HG02588 (cell line): Measurements from ENCODE around the gene B4GALNT3.
"Not testable (repeated sequence)": the region's sequence is repeated elsewhere in the genome, so short reads cannot be mapped to it uniquely, and the experiment has no call there.

ENCODE experiments used
- ATAC-seq: cut with Tn5 transposase; IDR thresholded peaks from one replicate; pipeline ENCODE4 v1.9.1; 2021; ENCODE audit warnings: mild to moderate bottlenecking, moderate library complexity; ENCODE audit not compliant: unreplicated experiment

Gene B4GALNT3

DNA sequence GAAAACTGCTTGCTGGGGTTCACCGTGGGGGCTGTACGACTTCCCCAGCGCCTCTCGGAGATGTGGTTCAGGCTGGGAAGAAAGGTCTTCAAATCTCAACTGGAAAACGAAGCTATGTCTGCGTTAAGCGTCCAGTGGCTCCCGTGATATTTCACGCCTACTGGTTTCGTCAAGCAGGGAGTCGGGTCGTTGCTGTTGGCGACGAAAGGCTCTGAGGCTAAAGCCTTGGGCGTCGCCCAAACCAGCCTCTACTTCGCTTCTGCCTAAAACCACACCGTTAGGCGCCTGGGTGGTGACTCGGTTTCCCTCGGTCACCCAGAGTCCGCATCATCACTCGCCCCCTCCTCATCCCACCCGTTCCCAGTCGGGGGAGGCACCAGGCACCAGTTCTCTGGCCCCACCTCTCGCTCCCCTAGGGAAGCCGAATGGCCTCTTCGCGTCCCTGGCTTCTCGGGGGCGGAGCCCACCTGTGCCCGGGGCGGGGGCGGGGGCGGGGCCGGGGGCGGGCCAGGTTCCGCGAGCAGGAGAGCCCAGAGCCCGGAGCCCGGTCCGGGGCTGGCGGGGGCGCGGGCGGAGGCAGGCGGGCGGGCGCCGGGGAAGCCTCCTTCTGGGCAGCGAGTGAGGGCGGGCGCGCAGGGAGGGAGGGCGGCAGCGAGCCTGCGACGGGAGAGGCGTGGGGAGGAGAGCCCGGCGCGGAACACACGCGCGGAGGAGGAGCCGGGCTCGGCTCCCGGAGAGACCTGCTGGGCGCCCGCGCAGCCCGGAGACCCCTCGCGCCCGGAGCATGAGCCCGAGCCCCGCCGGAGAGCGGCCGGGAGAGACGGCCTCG lies at the start of gene B4GALNT3:
Gene B4GALNT3 (plus strand): TSS at position 510 of the 829 bp plus-strand sequence. CDS start 438 bp downstream, outside the sequence.
- ATAC-seq: no peak

DNA sequence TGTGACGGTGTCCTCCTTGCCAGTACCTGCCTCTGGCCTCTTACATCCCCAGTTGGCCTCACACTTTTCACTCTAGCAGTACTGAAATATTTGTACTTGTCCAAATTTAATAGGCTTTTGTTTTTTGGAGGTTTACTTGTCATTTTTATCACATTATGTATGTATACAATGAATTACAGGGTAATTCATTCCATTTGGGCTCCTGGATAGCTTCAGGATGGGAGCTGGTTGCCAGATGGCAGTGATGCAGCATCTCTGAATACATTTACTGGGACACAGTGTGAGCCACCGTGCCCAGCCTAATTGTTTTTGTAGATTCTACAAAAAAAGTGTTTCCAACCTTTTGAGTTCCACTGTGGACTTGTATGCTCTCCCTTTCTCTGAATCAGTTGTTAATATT lies 44.9 kb upstream of the B4GALNT3 start:
- no peak for ATAC-seq

DNA sequence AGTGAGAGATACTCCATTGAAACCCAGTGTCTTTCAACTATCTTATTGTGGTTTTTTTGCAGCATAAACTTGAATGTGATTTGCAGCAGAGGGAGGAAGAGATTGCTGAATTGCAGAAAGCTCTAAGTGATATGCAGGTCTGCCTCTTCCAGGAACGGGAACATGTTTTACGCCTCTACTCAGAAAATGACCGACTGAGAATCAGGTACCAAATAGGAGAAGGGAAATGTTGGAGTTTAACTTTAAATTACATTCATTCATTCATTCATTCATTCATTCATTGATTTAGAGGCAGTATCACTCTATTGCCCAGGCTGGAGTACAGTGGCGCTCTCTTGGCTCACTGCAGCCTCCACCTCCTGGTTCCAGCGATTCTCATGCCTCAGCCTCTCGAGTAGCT lies 41.3 kb upstream of the B4GALNT3 start:
- no peak for ATAC-seq

DNA sequence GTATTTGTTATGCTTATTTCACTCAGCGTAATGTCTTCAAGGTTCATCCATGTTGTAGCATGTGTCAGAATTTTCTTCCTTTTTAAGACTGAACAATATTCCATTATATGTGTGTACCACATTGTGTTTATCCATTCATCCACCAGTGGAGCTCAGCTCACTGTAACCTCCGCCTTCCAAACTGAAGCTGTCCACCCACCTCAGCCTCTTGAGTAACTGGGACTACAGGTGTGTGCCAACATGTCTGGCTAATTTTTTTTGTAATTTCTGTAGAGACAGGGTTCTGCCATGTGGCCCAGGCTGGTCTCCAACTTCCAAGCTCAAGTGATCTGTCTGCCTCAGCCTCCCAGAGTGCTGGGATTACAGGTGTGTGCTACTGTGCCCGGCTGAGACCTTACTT lies 37.2 kb upstream of the B4GALNT3 start:
- no peak for ATAC-seq

DNA sequence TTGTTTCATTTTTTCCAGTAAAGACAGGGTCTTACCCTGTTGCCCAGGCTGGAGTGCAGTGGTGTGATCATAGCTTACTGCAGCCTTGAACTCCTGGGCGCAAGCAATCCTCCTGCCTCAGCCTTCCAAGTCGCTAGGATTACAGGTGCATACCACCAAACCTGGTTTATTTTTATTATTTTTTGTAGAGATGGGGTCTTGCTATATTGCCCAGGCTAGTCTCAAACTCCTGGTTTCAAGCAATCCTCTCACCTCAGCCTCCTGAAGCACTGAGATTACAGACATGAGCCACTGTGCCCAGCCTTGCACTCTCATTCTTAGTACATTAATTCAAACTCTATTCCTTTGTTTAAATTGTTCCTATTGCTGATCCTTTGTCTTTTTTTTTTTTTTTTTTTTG lies 24.0 kb upstream of the B4GALNT3 start:
- ATAC-seq: not testable (repeated sequence)

DNA sequence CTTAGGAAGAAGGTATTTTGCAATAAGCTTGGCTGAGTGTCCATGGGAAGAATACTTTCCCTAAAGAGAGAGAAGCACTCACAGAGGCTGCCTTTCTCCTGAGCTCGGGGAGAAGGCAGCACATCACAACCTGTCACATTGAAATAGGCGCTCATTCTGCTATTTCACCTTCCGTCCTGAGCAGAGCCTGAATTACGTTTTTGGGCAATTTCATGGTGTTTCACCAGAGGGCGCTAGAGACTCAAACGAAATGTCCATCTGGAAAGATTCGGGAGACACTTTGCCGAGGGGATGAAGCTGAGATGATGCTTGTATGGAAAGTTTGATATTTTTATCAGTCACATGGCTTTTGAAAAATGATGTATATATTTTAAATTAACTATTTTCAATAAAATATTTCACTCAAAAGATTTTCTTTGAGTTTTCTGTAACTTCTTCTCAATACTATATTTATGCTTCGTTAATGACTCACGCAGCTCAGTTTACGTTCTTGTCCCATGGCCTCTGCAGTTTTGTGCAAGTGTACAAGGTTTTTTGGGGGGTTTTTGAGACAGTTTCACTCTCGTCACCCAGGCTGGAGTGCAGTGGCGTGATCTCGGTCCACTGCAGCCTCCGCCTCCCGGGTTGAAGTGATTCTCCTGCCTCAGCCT lies 17.4 kb upstream of the B4GALNT3 start:
- no peak for ATAC-seq

DNA sequence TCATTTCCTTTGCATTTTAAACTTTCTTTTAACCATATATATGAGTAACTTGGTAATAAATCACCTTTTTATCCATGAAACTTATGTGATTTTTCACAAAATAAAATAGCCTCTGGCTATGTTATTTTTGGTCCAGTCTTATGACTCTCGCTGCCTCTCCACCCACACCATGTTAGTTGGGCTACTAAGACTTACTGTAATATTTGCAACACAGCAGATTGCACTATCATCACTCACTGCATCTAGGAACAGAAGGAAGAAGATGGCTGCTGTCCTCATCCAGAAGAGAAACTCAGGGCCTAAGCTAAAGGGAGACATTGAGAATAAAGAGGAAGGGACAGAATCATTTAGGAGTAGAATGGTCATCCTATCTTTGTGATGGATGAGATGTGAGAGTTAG lies 12.6 kb upstream of the B4GALNT3 start:
- ATAC-seq: no peak

DNA sequence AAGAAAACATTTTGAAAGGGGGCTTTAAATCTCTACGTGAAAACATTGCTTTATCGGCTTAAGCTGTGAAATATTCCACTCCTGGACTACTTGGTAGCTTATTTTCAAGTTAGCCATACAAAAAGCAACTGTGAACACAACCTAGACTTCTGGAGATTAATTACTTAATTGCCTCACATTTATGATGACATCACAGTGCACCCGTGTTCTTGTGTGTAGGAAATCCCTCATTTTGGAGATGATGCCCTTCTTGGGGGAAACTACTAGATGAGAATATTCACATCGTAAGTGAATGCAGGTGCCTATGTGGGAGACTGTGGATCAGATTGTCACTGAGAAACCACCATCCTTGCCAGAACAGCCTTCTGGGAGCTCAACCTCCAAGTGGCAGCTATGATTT lies 10.5 kb upstream of the B4GALNT3 start:
- no peak for ATAC-seq

DNA sequence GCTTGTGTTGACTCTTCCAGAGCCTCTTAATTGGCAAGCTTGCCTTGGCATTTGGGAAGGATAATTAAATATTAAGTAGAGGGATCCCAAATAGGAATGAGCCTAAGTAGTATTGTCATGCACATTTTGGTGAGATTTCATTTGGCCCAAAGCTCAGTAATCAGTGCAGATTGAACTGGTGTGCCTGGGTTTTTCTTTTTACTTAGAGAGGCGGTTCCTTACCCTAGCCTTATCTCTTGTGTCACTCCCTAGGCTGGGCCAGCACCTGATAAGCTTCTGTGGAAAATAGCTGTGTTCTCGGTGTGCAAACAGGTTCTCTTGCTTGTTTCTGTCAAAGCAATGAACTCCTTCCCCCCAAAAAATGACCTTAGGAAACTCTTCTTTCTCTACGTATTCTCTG lies 9.3 kb upstream of the B4GALNT3 start:
- ATAC-seq: no peak

DNA sequence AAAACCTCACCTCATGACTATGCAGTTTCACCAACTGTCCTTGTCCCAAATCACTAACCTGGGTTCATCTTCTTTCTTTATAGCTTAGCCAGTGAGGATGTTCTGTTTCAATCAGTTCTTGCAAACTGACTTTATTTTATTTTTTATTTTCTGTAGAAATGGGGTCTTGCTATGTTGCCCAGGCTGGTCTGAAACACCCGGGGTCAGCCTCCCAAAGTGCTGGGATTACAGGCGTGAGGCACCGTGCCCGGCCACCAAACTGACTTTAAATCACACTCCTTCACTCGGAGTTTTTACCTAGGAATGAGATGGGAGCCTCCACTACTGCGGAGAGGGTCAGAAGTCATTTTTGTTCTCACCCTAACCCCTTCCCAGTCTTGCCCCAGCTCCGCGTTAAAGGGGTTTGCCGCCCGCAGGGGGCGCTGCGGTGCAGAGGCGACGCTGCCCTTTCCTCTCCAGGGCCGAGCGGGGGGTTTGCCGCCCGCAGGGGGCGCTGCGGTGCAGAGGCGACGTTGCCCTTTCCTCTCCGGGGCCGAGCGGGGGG lies 7.0 kb upstream of the B4GALNT3 start:
- no peak for ATAC-seq

DNA sequence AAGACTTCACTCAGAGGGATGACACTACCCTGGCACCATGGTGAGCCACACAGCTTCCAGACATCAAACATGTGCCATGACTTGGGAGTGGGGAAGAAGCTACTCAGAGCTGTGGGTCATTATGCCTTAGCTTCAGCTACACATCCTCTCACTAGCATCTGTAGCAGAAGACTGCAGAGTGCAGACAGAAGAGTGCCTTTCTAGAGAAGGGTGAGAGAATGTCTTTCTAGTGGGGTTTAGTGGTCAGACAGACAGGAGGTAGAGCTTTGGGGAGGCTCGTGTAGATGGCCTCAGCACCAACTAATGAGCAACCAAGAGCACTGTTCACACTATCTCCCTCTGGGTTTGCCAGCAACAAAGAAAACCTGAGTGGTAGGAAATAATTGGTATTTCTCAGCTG lies 4.9 kb upstream of the B4GALNT3 start:
- ATAC-seq: no peak

DNA sequence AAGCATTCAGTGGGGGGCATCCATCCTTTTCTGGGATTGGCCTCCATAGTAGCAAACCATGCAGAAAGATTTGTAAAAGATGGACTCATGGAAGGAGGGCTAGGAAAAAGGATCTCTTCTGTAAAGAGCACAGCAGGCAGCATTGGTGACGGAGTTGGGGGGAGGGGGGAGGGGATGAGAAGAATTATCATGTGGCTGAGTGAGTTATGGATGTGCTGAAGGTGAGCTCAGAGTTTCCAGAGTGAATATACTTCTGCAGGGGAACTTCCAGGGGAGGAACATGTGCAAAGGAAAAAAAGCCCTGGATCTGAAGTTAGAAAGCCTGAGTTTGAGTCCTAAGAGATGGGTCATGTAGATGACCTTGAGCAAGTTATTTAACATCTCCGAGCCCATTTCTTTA lies 3.9 kb upstream of the B4GALNT3 start:
- no peak for ATAC-seq

DNA sequence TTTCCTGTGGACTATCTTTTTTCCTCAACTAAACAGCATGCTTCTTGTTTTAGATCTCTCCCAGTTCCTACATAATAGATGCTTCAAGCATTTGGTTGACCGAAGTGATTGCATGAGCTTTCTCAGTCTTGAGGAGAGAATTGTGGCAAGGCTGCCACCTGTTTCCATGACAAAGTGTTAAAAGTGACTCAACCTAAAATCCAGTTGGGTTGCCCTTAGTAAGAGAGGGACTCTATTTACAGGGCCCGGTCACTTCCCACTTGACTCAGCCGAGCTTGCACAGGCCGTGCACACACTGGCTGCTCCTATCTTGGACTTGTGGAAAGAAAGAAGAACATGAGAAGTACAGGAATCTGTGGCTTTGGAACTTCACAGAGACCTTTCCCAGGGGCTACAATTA lies 2.1 kb upstream of the B4GALNT3 start:
- ATAC-seq: no peak

DNA sequence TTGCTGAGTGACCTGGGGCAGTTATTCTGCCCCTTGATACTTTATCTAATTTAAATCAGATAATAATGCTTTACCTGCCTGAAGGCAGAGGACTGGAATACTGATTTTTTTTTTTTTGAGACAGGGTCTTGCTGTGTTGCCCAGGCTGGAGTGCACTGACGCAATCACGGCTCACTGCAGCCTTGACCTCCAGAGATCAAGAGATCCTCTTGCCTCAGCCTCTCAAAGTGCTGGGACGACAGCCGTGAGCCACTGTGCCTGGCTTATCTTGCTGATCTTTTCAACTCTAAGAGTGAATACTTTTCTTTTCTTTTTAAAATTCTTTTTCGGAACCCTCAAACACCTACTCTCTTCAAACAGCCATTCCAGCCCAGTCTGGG lies 699 bp upstream of the B4GALNT3 start:
- ATAC-seq: no peak

DNA sequence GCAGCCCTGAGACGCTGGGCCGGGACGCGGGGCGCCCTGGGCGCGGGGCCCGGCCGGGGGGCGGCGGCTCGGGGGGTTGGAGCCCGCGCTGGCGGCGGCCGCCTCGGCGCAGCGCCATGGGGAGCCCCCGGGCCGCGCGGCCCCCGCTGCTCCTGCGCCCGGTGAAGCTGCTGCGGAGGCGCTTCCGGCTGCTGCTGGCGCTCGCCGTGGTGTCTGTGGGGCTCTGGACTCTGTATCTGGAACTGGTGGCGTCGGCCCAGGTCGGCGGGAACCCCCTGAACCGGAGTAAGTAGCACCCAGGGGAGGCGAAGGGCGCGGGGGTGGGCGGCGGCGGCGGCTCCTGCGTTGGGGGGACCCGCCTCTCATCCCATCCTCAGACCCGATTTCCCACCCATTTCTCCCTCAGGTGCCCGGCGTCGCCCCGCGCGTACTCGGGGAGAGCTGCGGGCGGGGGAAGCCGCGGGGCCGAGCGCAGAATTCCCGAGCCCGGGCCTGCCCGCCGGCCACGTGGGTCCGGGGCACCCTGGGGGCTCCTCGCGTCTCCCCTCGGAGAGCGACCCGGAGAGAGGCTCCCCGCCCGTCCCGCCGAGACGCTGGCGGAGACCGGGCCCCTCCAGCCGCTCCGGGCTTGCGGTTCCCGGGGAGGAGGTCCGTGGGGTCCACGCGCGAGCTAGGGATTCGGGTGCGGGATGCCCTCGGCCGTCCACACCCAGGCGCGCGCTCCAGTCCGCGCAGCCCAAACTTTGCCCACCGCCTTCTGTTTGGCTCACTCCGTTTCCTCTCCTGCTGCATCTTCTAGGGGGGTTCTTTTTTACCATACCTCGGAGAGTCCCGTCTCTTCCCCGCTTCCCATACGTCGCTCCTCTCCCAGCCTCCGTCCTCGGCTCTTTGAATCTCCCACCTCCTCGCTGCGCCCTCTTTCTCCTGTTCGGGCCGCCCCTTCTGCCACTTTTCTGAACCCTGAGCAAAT lies 807 bp downstream of the B4GALNT3 start:
- ATAC-seq: no peak

DNA sequence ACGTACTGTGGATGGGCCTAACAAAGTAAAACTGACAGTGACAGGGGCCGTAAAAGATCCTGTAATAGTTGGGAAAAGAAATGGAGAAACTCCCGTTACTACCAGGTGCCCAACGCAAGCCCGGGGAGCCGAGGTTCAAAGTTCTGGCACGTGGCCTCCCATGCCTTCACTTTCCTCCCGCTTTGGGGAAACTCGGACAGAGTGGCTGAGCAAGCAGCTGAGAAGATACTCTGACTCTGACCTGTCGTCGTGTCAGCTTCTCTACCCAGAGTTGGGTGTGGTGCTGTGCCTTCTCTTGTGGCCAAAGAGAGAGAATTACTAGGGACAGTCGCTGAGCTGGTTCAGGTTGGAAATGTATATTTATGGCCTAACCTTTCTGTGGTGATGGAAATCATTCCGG lies 1.7 kb downstream of the B4GALNT3 start:
- ATAC-seq: no peak

DNA sequence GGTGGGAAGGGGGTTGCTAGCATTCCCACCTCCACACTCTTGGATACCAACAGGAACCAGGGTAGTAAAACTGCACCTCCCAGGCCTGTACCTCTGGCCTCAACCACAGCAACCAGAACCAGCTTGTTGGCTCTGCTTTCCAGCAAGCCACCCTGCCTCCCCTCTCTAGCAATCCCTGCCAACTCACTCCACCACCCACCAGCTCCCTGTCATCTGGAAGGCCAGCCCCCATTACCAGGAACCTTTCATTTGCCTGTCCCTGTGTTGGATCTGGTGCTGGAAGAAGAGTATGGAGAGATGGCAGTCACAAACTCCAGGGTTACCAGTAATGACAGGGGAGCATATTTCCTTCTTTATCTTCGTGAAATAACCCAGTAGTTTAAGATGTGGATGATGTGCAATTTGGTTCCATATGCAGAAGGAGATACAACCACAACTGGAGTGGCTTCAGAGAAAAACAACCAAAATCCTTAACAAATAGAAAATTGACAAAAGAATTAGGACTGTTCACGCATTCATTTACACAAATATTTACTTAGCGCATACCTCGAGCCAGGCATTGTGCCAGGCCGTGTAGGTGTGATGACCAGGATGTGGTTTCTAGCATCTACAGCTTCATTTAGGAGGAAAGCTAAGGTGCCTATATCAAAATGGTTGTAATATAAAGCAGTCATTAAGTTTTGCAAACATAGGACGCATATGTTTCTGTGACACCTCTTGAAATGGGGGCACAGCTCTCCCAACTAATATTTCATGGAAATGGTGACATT lies 3.4 kb downstream of the B4GALNT3 start:
- ATAC-seq: no peak

DNA sequence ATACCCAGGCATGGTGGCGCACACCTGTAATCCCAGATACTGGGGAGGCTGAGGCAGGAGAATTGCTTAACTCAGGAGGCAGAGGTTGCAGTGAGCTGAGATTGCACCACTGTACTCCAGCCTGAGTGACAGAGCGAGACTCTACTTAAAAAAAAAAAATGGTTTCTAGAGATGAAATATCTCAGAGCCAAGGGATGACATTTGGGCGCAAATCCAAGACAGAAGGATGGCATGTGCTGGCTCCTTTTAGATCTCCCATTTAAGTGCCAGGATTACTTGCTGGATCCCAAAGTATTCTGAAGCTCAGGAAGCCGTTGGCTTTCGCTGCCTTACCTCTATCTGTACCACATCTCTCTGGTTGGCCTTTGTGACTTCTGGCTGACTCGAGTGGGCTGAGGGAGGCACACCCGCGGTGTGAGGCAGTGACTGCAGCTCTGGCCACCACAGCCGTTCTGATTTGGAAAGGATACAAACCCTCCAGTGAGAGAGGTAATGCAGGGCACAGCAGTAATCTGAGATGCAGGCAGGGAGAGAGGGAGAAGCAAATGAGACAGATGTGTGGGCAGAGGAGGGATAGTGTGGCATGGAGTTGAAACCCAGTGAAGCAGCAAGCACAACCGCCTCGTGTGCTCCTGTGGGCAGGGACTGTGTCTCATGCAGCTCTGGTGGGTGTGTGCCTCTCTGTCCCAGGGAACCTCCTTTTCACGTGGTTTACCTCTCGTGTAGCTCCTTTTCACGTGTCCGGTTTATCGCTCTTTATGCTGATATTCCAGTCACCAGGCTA lies 4.9 kb downstream of the B4GALNT3 start:
- no peak for ATAC-seq

DNA sequence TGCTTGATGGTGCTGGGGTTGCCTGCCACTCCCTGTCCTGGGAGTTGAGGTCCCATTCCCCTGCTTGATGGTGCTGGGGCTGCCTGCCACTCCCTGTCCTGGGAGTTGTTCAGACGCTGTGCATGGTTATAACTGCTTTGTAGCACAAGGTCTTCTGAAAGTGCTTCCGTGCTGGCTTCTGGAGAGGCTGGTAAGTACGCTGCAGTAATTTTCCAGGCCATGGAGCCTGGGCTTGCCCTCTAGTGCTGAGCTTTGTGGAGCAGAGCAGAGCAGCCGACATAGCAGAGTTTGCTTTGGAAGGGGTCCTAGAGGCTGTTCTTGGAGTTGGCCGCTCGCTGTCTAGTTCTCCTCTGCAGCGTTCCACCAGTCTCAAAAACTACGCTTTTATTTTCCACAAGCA lies 6.3 kb downstream of the B4GALNT3 start:
- no peak for ATAC-seq

DNA sequence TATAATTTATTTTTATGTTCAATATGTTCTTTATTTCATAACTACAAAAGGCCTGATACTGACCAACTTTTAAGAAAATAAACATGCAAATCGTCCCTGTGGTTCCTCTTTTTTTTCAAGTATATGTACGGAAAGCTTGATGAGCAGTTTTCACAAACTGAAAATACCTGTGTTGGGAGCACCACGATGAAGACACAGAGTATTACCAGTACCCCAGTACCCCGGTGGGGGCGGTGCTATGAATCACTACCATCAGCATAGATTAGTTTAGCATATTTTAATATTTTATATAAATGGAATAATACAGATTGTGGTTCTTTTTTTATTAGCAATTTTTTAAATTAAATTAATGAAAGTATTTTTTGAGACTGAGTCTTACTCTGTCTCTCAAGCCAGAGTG lies 7.0 kb downstream of the B4GALNT3 start:
- ATAC-seq: no peak
